GM12872 (cell line): ENCODE results near the gene SRPK1.

ENCODE experiments used
- CTCF ChIP-seq: IDR thresholded peaks from 3 replicates; pipeline ENCODE4 v1.5.1; 2011; ENCODE audit warnings: low read depth, mild to moderate bottlenecking, low read length, moderate library complexity; ENCODE audit not compliant: insufficient read depth

The SRPK1 gene

GRCh38 chr6:35936681-35937359 is 15.9 kb upstream of the SRPK1 start:
- no peak for TF ChIP-seq CTCF

- no peak for TF ChIP-seq CTCF
Measured at GRCh38 chr6:35935469-35935868, 14.6 kb upstream of the SRPK1 start.

GRCh38 chr6:35933844-35934243 is 12.9 kb upstream of the SRPK1 start:
- no peak for TF ChIP-seq CTCF

GRCh38 chr6:35931120-35931561 is 10.2 kb upstream of the SRPK1 start:
- TF ChIP-seq CTCF: no peak

- TF ChIP-seq CTCF: no peak
Measured at GRCh38 chr6:35929601-35930000, 8.7 kb upstream of the SRPK1 start.

GRCh38 chr6:35926509-35927215 is 5.8 kb upstream of the SRPK1 start:
- TF ChIP-seq CTCF: no peak

GRCh38 chr6:35925961-35926360 is 5.1 kb upstream of the SRPK1 start:
- no peak for TF ChIP-seq CTCF
